K562 (cell line): ENCODE data around the gene LTBP2. TPM values are rescaled to one million over a fixed set of nuclear protein-coding genes. Genes with fewer than 3 reads are reported as not detected.

Experiments used
- ATAC-seq: fragments of 200-7000 bp; cut with Tn5 transposase; 3 replicates; pipeline ENCODE4 v1.9.1; 2020; ENCODE audit warnings: moderate library complexity
- BruUV-seq: library from RNA; stranded (reverse); fragments of 400-500 nt; replicated peaks from 2 replicates; lab custom pipeline; 2021; lab: Mats Ljungman, UMichigan
- CTCF ChIA-PET: fragments of 300-600 bp; formaldehyde crosslinking; extraction: SDS; loops from one replicate; lab custom pipeline; 2021; ENCODE audit warnings: low intra/inter-chr PET ratio; lab: Yijun Ruan, JAX
- POLR2A ChIA-PET: fragments of 300-600, 350-650 bp; sonication (Branson Sonifier 250); formaldehyde crosslinking; extraction: SDS; loops from one replicate; lab custom pipeline; 2021; ENCODE audit warnings: antibody characterized with exemption, inconsistent platforms; lab: Yijun Ruan, JAX
- DNase-seq, 4 experiments: peaks; one replicate each; pipeline versions ENCODE4 v3.0.0 to v3.0.0-alpha.2; 2011 to 2018; ENCODE audit warnings: low spot score in 3 of 4, mixed read lengths in 3 of 4; ENCODE audit errors: extremely low read depth in 1 of 4
- FAIRE-seq: peaks from 2 replicates; lab custom pipeline; 2011; peaks lifted over from hg19 to GRCh38; lab: Jason Lieb, UNC
- H2AFZ ChIP-seq: 2 replicates; pipeline ENCODE4 v1.6.0; 2011; ENCODE audit warnings: low read depth, low read length, control low read depth, inconsistent platforms
- H3K27ac ChIP-seq: fragments of 200-600 bp; 3 replicates; pipeline ENCODE4 v1.8.0; 2011; ENCODE audit warnings: low read depth, mild to moderate bottlenecking, control low read depth, inconsistent platforms, low read length, moderate library complexity, mixed read lengths; ENCODE audit errors: extremely low read depth
- H3K27me3 ChIP-seq, 2 experiments: fragments of 300-600 bp in 1 of 2; 2 replicates in 1 of 2; 3 replicates in 1 of 2; pipeline versions ENCODE4 v1.6.0 to v1.8.0; 2011; ENCODE audit warnings: inconsistent platforms in 2 of 2, low read length in 2 of 2, mild to moderate bottlenecking in 1 of 2, mixed read lengths in 1 of 2, moderate library complexity in 1 of 2; ENCODE audit not compliant: control insufficient read depth in 2 of 2, insufficient read depth in 2 of 2
- H3K36me3 ChIP-seq: fragments of 300-600 bp; 3 replicates; pipeline ENCODE4 v1.8.0; 2011; ENCODE audit warnings: mild to moderate bottlenecking, low read length, inconsistent platforms; ENCODE audit not compliant: control insufficient read depth, insufficient read depth
- H3K4me1 ChIP-seq, 2 experiments: fragments of 200-600 bp in 1 of 2; replicated peaks in 1 of 2; 2 replicates in 1 of 2; 3 replicates in 1 of 2; pipeline versions ENCODE4 v1.5.1 to v1.8.0; 2011; ENCODE audit warnings: inconsistent platforms in 2 of 2, low read length in 2 of 2, mild to moderate bottlenecking in 1 of 2, mixed read lengths in 1 of 2, moderate library complexity in 1 of 2; ENCODE audit not compliant: control insufficient read depth in 2 of 2, insufficient read depth in 2 of 2
- H3K4me2 ChIP-seq: 2 replicates; pipeline ENCODE4 v1.6.1; 2011; ENCODE audit warnings: low read length, control low read depth, inconsistent platforms, mixed read lengths; ENCODE audit not compliant: insufficient read depth
- H3K4me3 ChIP-seq: fragments of 200-600 bp; sonication (generic), shearing (Covaris generic); 2 replicates; pipeline ENCODE4 v1.5.1; 2016; ENCODE audit warnings: control low read depth, inconsistent platforms
- H3K79me2 ChIP-seq: fragments of 200-600 bp; 3 replicates; pipeline ENCODE4 v1.8.0; 2011; ENCODE audit warnings: low read length, inconsistent platforms; ENCODE audit not compliant: control insufficient read depth, insufficient read depth
- H3K9ac ChIP-seq, 2 experiments: 2 replicates each; pipeline versions ENCODE4 v1.6.0 to v1.6.1; 2011; ENCODE audit warnings: low read depth in 2 of 2, low read length in 2 of 2, control low read depth in 1 of 2, inconsistent platforms in 1 of 2, mild to moderate bottlenecking in 1 of 2, mixed read lengths in 1 of 2; ENCODE audit not compliant: insufficient read depth in 1 of 2
- H3K9me1 ChIP-seq: one replicate; pipeline ENCODE4 v1.6.0; 2011; ENCODE audit warnings: inconsistent platforms, mild to moderate bottlenecking, low read length, moderate library complexity; ENCODE audit not compliant: control insufficient read depth, insufficient read depth
- H3K9me3 ChIP-seq: replicated peaks from 2 replicates; pipeline ENCODE4 v1.5.1; 2011; ENCODE audit warnings: low read depth, low read length, inconsistent platforms; ENCODE audit not compliant: control insufficient read depth, insufficient read depth
- H4K20me1 ChIP-seq: replicated peaks from 2 replicates; pipeline ENCODE4 v1.6.1; 2011; ENCODE audit warnings: low read length, inconsistent platforms, mixed read lengths; ENCODE audit not compliant: control insufficient read depth, insufficient read depth
- COPS2 ChIP-seq: fragments of 450-650 bp; conservative IDR thresholded peaks from 2 replicates; pipeline ENCODE4 v1.6.1; 2016; ENCODE audit warnings: mild to moderate bottlenecking, moderate library complexity
- CTBP1 ChIP-seq: fragments of 450-650 bp; IDR thresholded peaks from 2 replicates; pipeline ENCODE4 v1.6.1; 2016; ENCODE audit warnings: borderline replicate concordance
- HCFC1 ChIP-seq: IDR thresholded peaks from 2 replicates; pipeline ENCODE4 v1.6.1; 2012; ENCODE audit warnings: low read depth, low read length, improper control_type of control experiment
- HLTF ChIP-seq: fragments of 450-650 bp; IDR thresholded peaks from 2 replicates; pipeline ENCODE4 v1.6.1; 2016
- LEF1 ChIP-seq: fragments of 450-650 bp; IDR thresholded peaks from 2 replicates; pipeline ENCODE4 v1.6.1; 2016; ENCODE audit warnings: mild to moderate bottlenecking
- SAP30 ChIP-seq: fragments of 200-600 bp; sonication (generic); IDR thresholded peaks from 2 replicates; pipeline ENCODE4 v1.6.1; 2012; ENCODE audit warnings: borderline replicate concordance, low read depth, mild to moderate bottlenecking, moderate library complexity, low read length, control low read depth, inconsistent platforms; ENCODE audit not compliant: insufficient read depth, poor library complexity, severe bottlenecking
- SETDB1 ChIP-seq: IDR thresholded peaks from one replicate; pipeline ENCODE4 v1.6.1; 2012; ENCODE audit warnings: low read length, control low read depth, inconsistent platforms
- SMARCA4 ChIP-seq: fragments of 450-650 bp; IDR thresholded peaks from 2 replicates; pipeline ENCODE4 v1.6.1; 2016
- ZBTB1 ChIP-seq: sonication (generic); formaldehyde crosslinking; IDR thresholded peaks from 2 replicates; pipeline ENCODE4 v1.8.1; 2023; ENCODE audit warnings: missing genetic modification reagents, low read depth, mild to moderate bottlenecking, borderline replicate concordance
- ZNF57 ChIP-seq: fragments of 450-650 bp; formaldehyde crosslinking; IDR thresholded peaks from 2 replicates; pipeline ENCODE4 v1.4.0; 2020; ENCODE audit warnings: mild to moderate bottlenecking, moderate library complexity
- WGBS: fragments of 100-300 bp; shearing (Covaris generic); methylation state at CpG from one replicate; pipeline ENCODE4 v1.1.6; 2016; ENCODE audit warnings: low coverage, mixed read lengths; ENCODE audit not compliant: insufficient coverage; ENCODE audit errors: missing lambda C conversion rate; 5-methylcytosine and 5-hydroxymethylcytosine counted together
- in situ Hi-C: fragments of 300-500 bp; cut with MboI; formaldehyde crosslinking; loops from 4 replicates; pipeline ENCODE4 v1.15.0; 2018; ENCODE audit warnings: inconsistent platforms, mixed read lengths
- intact Hi-C: fragments of 100-400 bp; cut with micrococcal nuclease; formaldehyde crosslinking; loops from 2 replicates; pipeline ENCODE4 v1.14.2; 2022
- polyA plus RNA-seq, 8 experiments: library from polyadenylated mRNA; depleted of rRNA in 4 of 8; stranded (reverse) in 5 of 8; unstranded in 3 of 8; fragments of >200 nt; fragmentation: Nextera tagmentation in 2 of 8; fragmentation: Illumina TruSeq in 1 of 8; extraction: Ambion mirVana in 2 of 8; extraction: Trizol in 1 of 8; gene quantifications; 2 replicates each; pipeline versions ENCODE4 v1.2.1 to v1.2.3, GENCODE V29; 2011 to 2014; ENCODE audit warnings: inconsistent platforms in 1 of 8, missing spikeins in 1 of 8
- total RNA-seq, 7 experiments: library from RNA; depleted of rRNA in 6 of 7; stranded (reverse); fragments of >200 nt in 6 of 7; fragmentation: Illumina TruSeq in 2 of 7; extraction: Trizol in 2 of 7; gene quantifications; 2 replicates each; pipeline versions ENCODE4 v1.2.1 to v1.2.3, GENCODE V29; 2011 to 2021; ENCODE audit warnings: low replicate concordance in 1 of 7

The LTBP2 gene
- total and polyA plus RNA-seq, 9 of the 15 experiments (the other 6 are each of a cell fraction or from before 2014, with no cell fraction given), result under 0.01 to 0.18 (median 0.03) TPM; not detected in 3

DNA sequence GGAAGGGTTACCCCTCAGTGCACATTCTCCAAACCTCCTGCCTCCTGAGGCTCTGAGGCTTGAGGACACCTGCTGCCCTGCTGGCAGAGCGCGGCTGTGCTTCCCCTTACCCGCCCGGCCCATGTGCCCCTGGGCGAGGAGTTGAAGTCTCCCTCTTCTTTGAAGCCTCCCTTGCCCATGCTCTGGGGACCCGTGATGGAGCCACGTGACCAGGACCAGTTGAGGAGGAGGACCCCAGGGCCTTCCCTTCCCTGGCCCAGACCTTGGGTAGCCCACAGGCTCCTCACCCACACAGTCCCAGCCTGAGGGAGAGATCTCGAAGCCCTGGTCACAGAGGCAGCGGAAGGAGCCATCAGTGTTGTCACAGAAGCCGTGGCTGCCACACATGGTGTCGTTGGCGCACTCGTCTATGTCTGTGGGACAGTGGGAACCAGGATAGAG lies 105.6 kb downstream of the LTBP2 start:
- CTCF ChIA-PET, result no interaction called here
- H3K9ac ChIP-seq, result no peak overlapping the region
- ATAC-seq (no peak), DNase-seq (no peak), FAIRE-seq (no peak)
- no peak overlapping the region for H3K4me3 ChIP-seq
- no peak overlapping the region for H2AFZ ChIP-seq
- POLR2A ChIA-PET, result no interaction called here
- H3K9me3 ChIP-seq, result no peaks in the 10 kb centered on the region
- peaks cover 0 to 4% of the 10 kb centered on the region in 2 experiments; a peak in 1 of 5 replicates for H3K4me1 ChIP-seq
- no peaks in the 10 kb centered on the region for H3K79me2 ChIP-seq
- H3K36me3 ChIP-seq, result no peaks in the 10 kb centered on the region
- H3K27ac ChIP-seq, result no peak overlapping the region
- in situ Hi-C loops, result no loop called here
- no TSS peak for BruUV-seq
- TF ChIP-seq CTBP1, result no peak
- no peak for TF ChIP-seq ZBTB1 (CRISPR knock-in tag)
- no peak for TF ChIP-seq SAP30
- no peak for TF ChIP-seq LEF1
- no peak for TF ChIP-seq HCFC1
- TF ChIP-seq ZNF57, result no peak
- TF ChIP-seq SETDB1, result no peak
- TF ChIP-seq SMARCA4, result no peak
- TF ChIP-seq HLTF, result no peak
- no peak for TF ChIP-seq COPS2
- H3K27me3 ChIP-seq, result peaks cover 0 to 53% of the 10 kb centered on the region in 2 experiments; a peak in 3 of 5 replicates
- no peaks in the 10 kb centered on the region for H3K9me1 ChIP-seq
- WGBS, result 3% methylated on average over 6 of the region's 13 CpGs
- H4K20me1 ChIP-seq, result no peaks in the 10 kb centered on the region; the same call in 1 of the 2 replicates
- intact Hi-C loops, result no loop called here
- H3K4me2 ChIP-seq, result no peak overlapping the region
